Retinal pigment epithelial cell (primary cell): ENCODE results near the gene TSPAN18.

Experiments used
- DNase-seq: peaks from one replicate; pipeline ENCODE4 v3.0.0-alpha.2; 2010; ENCODE audit warnings: low read depth
- H3K4me3 ChIP-seq: 2 replicates; pipeline ENCODE4 v1.5.1; 2011; ENCODE audit warnings: mild to moderate bottlenecking, low read length, control low read depth, moderate library complexity
- CTCF ChIP-seq: conservative IDR thresholded peaks from 2 replicates; pipeline ENCODE4 v1.5.1; 2011; ENCODE audit warnings: low read depth, low read length, control low read depth, inconsistent platforms

The TSPAN18 gene

GRCh38 chr11:44954051-44954906 lies 227.5 kb downstream of the TSPAN18 start:
- no peak overlapping the region for H3K4me3 ChIP-seq
- TF ChIP-seq CTCF = no peak
- DNase-seq = no peak

GRCh38 chr11:44955015-44955738 lies 228.4 kb downstream of the TSPAN18 start:
- DNase-seq = no peak
- no peak for TF ChIP-seq CTCF
- H3K4me3 ChIP-seq = no peak overlapping the region

- no peak for TF ChIP-seq CTCF
- no peak for DNase-seq
- H3K4me3 ChIP-seq = peak overlapping the region; percentile 9
Observed at GRCh38 chr11:44957040-44957515, 230.3 kb downstream of the TSPAN18 start.

GRCh38 chr11:44957776-44958564 lies 231.2 kb downstream of the TSPAN18 start:
- TF ChIP-seq CTCF = no peak
- no peak for DNase-seq
- H3K4me3 ChIP-seq = no peak overlapping the region

GRCh38 chr11:44959064-44959463 lies 232.3 kb downstream of the TSPAN18 start:
- no peak overlapping the region for H3K4me3 ChIP-seq
- TF ChIP-seq CTCF = no peak
- DNase-seq = no peak

GRCh38 chr11:44960200-44960845 lies 233.6 kb downstream of the TSPAN18 start:
- no peak for TF ChIP-seq CTCF
- no peak for DNase-seq
- H3K4me3 ChIP-seq = no peak overlapping the region
